B cell (primary cell): ENCODE measurements around the gene TMEM203. TPM values are rescaled to one million over a fixed set of nuclear protein-coding genes. Genes with fewer than 3 reads are reported as not detected.

Experiments
- ATAC-seq: fragments of 200-7000 bp; cut with Tn5 transposase; one replicate; pipeline ENCODE4 v1.10.0; 2021; ENCODE audit warnings: low read depth, mild to moderate bottlenecking, moderate number of reproducible peaks, moderate library complexity
- CTCF ChIA-PET: fragments of 350-600 bp; sonication (Branson Sonifier 250); formaldehyde crosslinking; loops from one replicate; lab custom pipeline; 2021; ENCODE audit warnings: antibody characterized with exemption, inconsistent platforms; lab: Charles Lee
- POLR2A ChIA-PET: fragments of 350-600 bp; sonication (Branson Sonifier 250); formaldehyde crosslinking; loops from one replicate; lab custom pipeline; 2021; ENCODE audit warnings: antibody characterized with exemption; lab: Charles Lee
- DNase-seq: peaks from one replicate; pipeline ENCODE4 v3.0.0; 2013
- H2AFZ ChIP-seq: 2 replicates; pipeline ENCODE4 v1.6.1; 2012; ENCODE audit warnings: mild to moderate bottlenecking, low read depth, low read length; ENCODE audit not compliant: insufficient read depth, poor library complexity, severe bottlenecking
- H3K27ac ChIP-seq, 2 donors: 1 replicate in 1 of 2; 2 replicates in 1 of 2; pipeline ENCODE4 v1.5.1; 2012 to 2013; ENCODE audit warnings: low read length in 2 of 2, mild to moderate bottlenecking in 2 of 2, moderate library complexity in 1 of 2
- H3K27me3 ChIP-seq, 4 experiments: fragments of 200-600 bp in 1 of 4; sonication (generic) in 1 of 4; replicated peaks in 1 of 4; 1 replicate in 2 of 4; 2 replicates in 2 of 4; pipeline versions ENCODE4 v1.6.1 to v1.7.0; 2013 to 2016; ENCODE audit warnings: low read length in 3 of 4, mild to moderate bottlenecking in 2 of 4, mixed read lengths in 1 of 4, moderate library complexity in 1 of 4; ENCODE audit not compliant: insufficient read depth in 4 of 4, control insufficient read depth in 3 of 4; ENCODE audit errors: control extremely low read depth in 1 of 4
- H3K36me3 ChIP-seq, 2 experiments: replicated peaks in 1 of 2; 1 replicate in 1 of 2; 2 replicates in 1 of 2; pipeline versions ENCODE4 v1.6.1 to v1.7.1; 2013; ENCODE audit warnings: low read length in 1 of 2; ENCODE audit not compliant: insufficient read depth in 2 of 2, control insufficient read depth in 1 of 2; ENCODE audit errors: control extremely low read depth in 1 of 2, extremely low read depth in 1 of 2
- H3K4me1 ChIP-seq, 2 donors: fragments of 200-600 bp in 1 of 2; sonication (generic) in 1 of 2; 1 replicate in 1 of 2; 2 replicates in 1 of 2; pipeline versions ENCODE4 v1.5.1 to v1.6.1; 2013 to 2017; ENCODE audit warnings: low read length in 2 of 2; ENCODE audit not compliant: control insufficient read depth in 2 of 2, insufficient read depth in 2 of 2
- H3K4me2 ChIP-seq: replicated peaks from 2 replicates; pipeline ENCODE3; 2012; ENCODE audit warnings: mild to moderate bottlenecking, low read depth, low read length; ENCODE audit not compliant: poor library complexity, severe bottlenecking
- H3K4me3 ChIP-seq, 5 experiments: fragments of 200-600 bp in 1 of 5; sonication (generic) in 1 of 5; 1 replicate in 3 of 5; 2 replicates in 2 of 5; pipeline versions ENCODE4 v1.5.1 to v1.7.0; 2011 to 2016; ENCODE audit warnings: low read length in 4 of 5, mild to moderate bottlenecking in 4 of 5, low read depth in 2 of 5, control low read depth in 1 of 5, moderate library complexity in 1 of 5; ENCODE audit not compliant: insufficient read depth in 1 of 5; ENCODE audit errors: control extremely low read depth in 1 of 5, extremely low read depth in 1 of 5
- H3K79me2 ChIP-seq: fragments of 200-600 bp; sonication (generic); one replicate; pipeline ENCODE4 v1.6.0; 2016; ENCODE audit warnings: low read length; ENCODE audit not compliant: control insufficient read depth, insufficient read depth
- H3K9ac ChIP-seq: fragments of 200-600 bp; sonication (generic); 2 replicates; pipeline ENCODE4 v1.6.1; 2017; ENCODE audit warnings: mild to moderate bottlenecking, low read length, moderate library complexity
- H3K9me3 ChIP-seq, 3 donors: one replicate each; pipeline versions ENCODE4 v1.6.1 to v1.7.1; 2013; ENCODE audit warnings: low read length in 2 of 3; ENCODE audit not compliant: control insufficient read depth in 2 of 3, insufficient read depth in 1 of 3; ENCODE audit errors: control extremely low read depth in 1 of 3
- H4K20me1 ChIP-seq: 2 replicates; pipeline ENCODE4 v1.6.0; 2012; ENCODE audit warnings: mild to moderate bottlenecking, low read length; ENCODE audit not compliant: insufficient read depth, control insufficient read depth, poor library complexity, severe bottlenecking
- H3K27ac Mint-ChIP-seq: one replicate; pipeline ENCODE4 v1.8.0; 2021; ENCODE audit warnings: mixed read lengths
- H3K27me3 Mint-ChIP-seq: one replicate; pipeline ENCODE4 v1.8.0; 2021; ENCODE audit warnings: mixed read lengths
- H3K4me1 Mint-ChIP-seq: one replicate; pipeline ENCODE4 v1.8.0; 2021; ENCODE audit warnings: mixed read lengths
- H3K4me3 Mint-ChIP-seq: one replicate; pipeline ENCODE4 v1.8.0; 2021; ENCODE audit warnings: mixed read lengths
- H3K9me3 Mint-ChIP-seq: one replicate; pipeline ENCODE4 v1.8.0; 2022; ENCODE audit warnings: mixed read lengths; ENCODE audit not compliant: insufficient read depth
- CTCF ChIP-seq: fragments of 200-600 bp; IDR thresholded peaks from one replicate; pipeline ENCODE4 v1.8.0; 2022; ENCODE audit warnings: antibody characterized with exemption, mild to moderate bottlenecking
- EZH2 ChIP-seq: IDR thresholded peaks from 2 replicates; pipeline ENCODE4 v1.6.1; 2012; ENCODE audit warnings: borderline replicate concordance, low read depth, mild to moderate bottlenecking, moderate library complexity, low read length; ENCODE audit not compliant: insufficient read depth, poor library complexity, severe bottlenecking
- WGBS: methylation state at CpG from one replicate; pipeline ENCODE4 v1.1.5; 2013; ENCODE audit warnings: missing lambda C conversion rate; ENCODE audit not compliant: insufficient coverage; 5-methylcytosine and 5-hydroxymethylcytosine counted together
- intact Hi-C: fragments of 100-400 bp; cut with micrococcal nuclease; formaldehyde crosslinking; loops from one replicate; pipeline ENCODE4 v1.10.0; 2022
- polyA plus RNA-seq: library from polyadenylated mRNA; depleted of rRNA; stranded (reverse); fragments of >200 nt; gene quantifications from 2 replicates; pipeline ENCODE4 v1.2.3, GENCODE V29; 2012
- total RNA-seq, 2 donors: library from RNA; stranded (reverse); fragments of 120-200 nt in 1 of 2; gene quantifications; 1 replicate in 1 of 2; 2 replicates in 1 of 2; pipeline versions ENCODE4 v1.2.3 to v1.2.4, GENCODE V29; 2013 to 2022

Gene TMEM203
- total and polyA plus RNA-seq, 2 donors (not counting 1 experiment from before 2014, with no cell fraction given) = 20.6 to 35.7 TPM

GRCh38 chr9:137160716-137161557, 44.5 kb downstream of the TMEM203 start:
- intact Hi-C loops = no loop called here
- no peak overlapping the region for H3K27ac Mint-ChIP-seq
- H3K4me3 Mint-ChIP-seq = no peak overlapping the region
- ChIA-PET CTCF (no interaction called here), POLR2A (interaction anchor here (0.6 kb wide), 1 partner anchor 33 kb away, joined by 9 read pairs; no protein-coding TSS in a partner anchor)
- no peaks in the 10 kb centered on the region for H3K79me2 ChIP-seq
- H3K27ac ChIP-seq = no peak overlapping the region
- H3K9me3 ChIP-seq = peaks cover 0 to 37% (median 0%) of the 10 kb centered on the region in 3 donors
- H3K9me3 Mint-ChIP-seq = no peaks in the 10 kb centered on the region
- 50% methylated on average over 54 of the region's 56 CpGs for WGBS
- TF ChIP-seq EZH2 (no peak), CTCF (no peak)
- DNase-seq (no peak), ATAC-seq (no peak)
- H2AFZ ChIP-seq = no peak overlapping the region
- peaks cover 27% of the 10 kb centered on the region for H3K4me1 Mint-ChIP-seq
- no peaks in the 10 kb centered on the region for H4K20me1 ChIP-seq
- peaks cover 46% of the 10 kb centered on the region for H3K27me3 Mint-ChIP-seq
- H3K4me3 ChIP-seq = no peak overlapping the region
- peaks cover 22 to 34% of the 10 kb centered on the region in 2 donors for H3K4me1 ChIP-seq
- no peaks in the 10 kb centered on the region for H3K36me3 ChIP-seq
- H3K27me3 ChIP-seq = peaks cover 0 to 87% (median 31%) of the 10 kb centered on the region in 4 experiments
- H3K9ac ChIP-seq = no peak overlapping the region
- H3K4me2 ChIP-seq = no peak overlapping the region

DNA sequence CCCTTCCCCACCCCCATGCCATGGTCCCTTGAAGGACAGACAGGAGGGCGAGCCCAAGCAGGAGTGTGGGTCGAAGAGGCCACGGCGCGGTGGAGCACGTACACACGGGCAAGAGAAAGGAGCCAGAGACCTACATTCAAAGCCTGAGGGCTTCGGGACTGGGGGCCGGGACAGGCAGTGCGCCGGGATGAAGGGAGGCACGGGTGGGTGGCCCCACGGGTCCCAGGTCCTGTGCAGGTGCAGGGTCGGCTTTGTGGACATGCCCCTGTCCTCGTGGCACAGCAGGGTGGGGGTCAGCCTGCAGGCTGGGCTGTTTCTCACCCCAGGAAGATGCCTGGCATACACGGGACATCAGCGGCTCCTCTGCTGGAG, 45.4 kb downstream of the TMEM203 start:
- Histone ChIP-seq H3K36me3 (no peaks in the 10 kb centered on the region), H3K4me1 (peaks cover 22 to 34% of the 10 kb centered on the region in 2 donors), H3K9me3 (peaks cover 0 to 38% (median 0%) of the 10 kb centered on the region in 3 donors), H2AFZ (no peak overlapping the region), H3K4me3 (no peak overlapping the region), H4K20me1 (no peaks in the 10 kb centered on the region), H3K27ac (no peak overlapping the region), H3K79me2 (no peaks in the 10 kb centered on the region), H3K4me2 (no peak overlapping the region), H3K27me3 (peaks cover 0 to 87% (median 26%) of the 10 kb centered on the region in 4 experiments), H3K9ac (no peak overlapping the region)
- intact Hi-C loops = no loop called here
- Mint-ChIP-seq H3K4me3 (no peak overlapping the region), H3K9me3 (no peaks in the 10 kb centered on the region), H3K4me1 (peaks cover 29% of the 10 kb centered on the region), H3K27ac (peak overlapping the region; percentile 11), H3K27me3 (peaks cover 47% of the 10 kb centered on the region)
- 70% methylated on average over 17 of the region's 17 CpGs for WGBS
- ChIA-PET POLR2A (no interaction called here), CTCF (no interaction called here)
- no peak for DNase-seq
- ATAC-seq = no peak
- TF ChIP-seq CTCF = no peak
- TF ChIP-seq EZH2 = no peak
